KMS-11 (cell line): Measurements from ENCODE around the gene PSMD5.

Experiments used
- H2AFZ ChIP-seq: fragments of 200-600 bp; sonication (generic); 2 replicates; pipeline ENCODE4 v1.6.1; 2016; ENCODE audit warnings: antibody characterized with exemption, mixed run types, low read depth
- H3K27ac ChIP-seq: fragments of 200-600 bp; sonication (generic); 2 replicates; pipeline ENCODE4 v1.6.1; 2016; ENCODE audit warnings: mild to moderate bottlenecking, mixed run types
- H3K27me3 ChIP-seq: fragments of 200-600 bp; sonication (generic); 2 replicates; pipeline ENCODE4 v1.6.1; 2017; ENCODE audit warnings: mild to moderate bottlenecking, low read depth, mixed run types, moderate library complexity; ENCODE audit not compliant: insufficient read depth
- H3K36me3 ChIP-seq: fragments of 200-600 bp; sonication (generic); 2 replicates; pipeline ENCODE4 v1.6.1; 2017; ENCODE audit warnings: mild to moderate bottlenecking, mixed run types; ENCODE audit not compliant: insufficient read depth
- H3K4me1 ChIP-seq: fragments of 200-600 bp; sonication (generic); 2 replicates; pipeline ENCODE4 v1.6.1; 2016; ENCODE audit warnings: mild to moderate bottlenecking, low read depth, mixed run types; ENCODE audit not compliant: poor library complexity, severe bottlenecking
- H3K4me2 ChIP-seq: fragments of 200-600 bp; sonication (generic); 2 replicates; pipeline ENCODE4 v1.7.0; 2016; ENCODE audit warnings: mild to moderate bottlenecking, mixed run types
- H3K4me3 ChIP-seq: fragments of 200-600 bp; sonication (generic); IDR thresholded peaks from 2 replicates; pipeline ENCODE4 v1.6.1; 2017; ENCODE audit warnings: low read depth, low read length, mixed read lengths; ENCODE audit not compliant: insufficient read depth
- H3K79me2 ChIP-seq: fragments of 200-600 bp; sonication (generic); 2 replicates; pipeline ENCODE4 v1.6.1; 2016; ENCODE audit warnings: low read depth, mixed run types; ENCODE audit not compliant: insufficient read depth
- H3K9ac ChIP-seq: fragments of 200-600 bp; sonication (generic); 2 replicates; pipeline ENCODE4 v1.6.1; 2016; ENCODE audit warnings: mild to moderate bottlenecking, mixed run types
- H4K20me1 ChIP-seq: fragments of 200-600 bp; sonication (generic); 2 replicates; pipeline ENCODE4 v1.6.1; 2016; ENCODE audit warnings: mild to moderate bottlenecking, mixed run types; ENCODE audit not compliant: insufficient read depth
- CTCF ChIP-seq: fragments of 200-600 bp; sonication (generic); conservative IDR thresholded peaks from 2 replicates; pipeline ENCODE4 v1.6.1; 2017; ENCODE audit warnings: low read depth, mild to moderate bottlenecking, antibody characterized with exemption, low read length, moderate library complexity, mixed read lengths

The PSMD5 gene

DNA sequence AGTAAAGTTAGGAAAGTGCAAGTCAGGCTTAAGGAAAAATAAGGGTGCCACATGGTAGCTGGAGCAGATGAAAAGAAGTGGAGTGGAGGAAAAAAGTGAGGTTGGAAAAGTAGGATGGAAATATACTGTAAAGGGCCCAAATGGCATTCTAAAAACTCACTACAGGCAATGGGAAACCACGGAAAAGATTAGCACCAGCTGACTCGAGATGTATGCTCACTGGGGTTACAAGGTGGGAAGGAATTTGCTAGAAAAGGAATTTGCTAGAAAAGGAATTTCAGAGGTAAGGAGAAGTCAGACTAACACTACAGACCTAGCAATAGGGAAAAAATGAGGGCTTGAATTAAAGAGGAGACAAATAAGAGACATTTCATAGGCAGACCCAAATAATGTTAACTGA is 3.6 kb downstream of the PSMD5 start:
- Histone ChIP-seq H3K9ac (no peak overlapping the region), H3K4me2 (no peak overlapping the region), H3K79me2 (peaks cover 36% of the 10 kb centered on the region)

DNA sequence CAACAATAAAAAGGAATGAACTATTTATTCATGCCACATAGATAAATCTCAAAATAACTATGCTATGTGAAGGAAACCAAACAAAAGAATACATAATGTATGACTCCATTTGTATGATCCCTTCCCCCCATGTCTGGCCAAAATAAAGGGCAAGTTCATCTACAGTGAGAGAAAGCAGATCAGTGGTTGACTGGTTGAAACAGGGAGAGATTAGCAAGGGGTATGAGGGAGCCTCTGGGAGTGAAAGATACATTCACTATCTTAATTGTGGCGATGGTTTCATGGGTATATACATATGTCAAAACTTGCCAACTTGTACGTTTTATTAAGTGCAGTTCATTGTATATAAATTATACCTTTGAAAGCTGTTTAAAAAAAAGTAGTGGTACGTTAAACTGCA is 4.8 kb downstream of the PSMD5 start:
- Histone ChIP-seq H3K4me2 (no peak overlapping the region), H2AFZ (no peak overlapping the region), H3K4me1 (peaks cover 11% of the 10 kb centered on the region), H3K36me3 (0 out of 2 replicates have a peak, but pooled peaks cover 4% of the 10 kb centered on the region), H3K9ac (no peak overlapping the region), H3K4me3 (no peak overlapping the region), H3K79me2 (peaks cover 29% of the 10 kb centered on the region), H4K20me1 (no peaks in the 10 kb centered on the region), H3K27ac (no peak overlapping the region), H3K27me3 (no peaks in the 10 kb centered on the region)
- no peak for TF ChIP-seq CTCF

More for the DNA sequence above, 3.6 kb downstream of the PSMD5 start:
- Histone ChIP-seq H4K20me1 (no peaks in the 10 kb centered on the region), H2AFZ (no peak overlapping the region), H3K27me3 (no peaks in the 10 kb centered on the region), H3K36me3 (0 out of 2 replicates have a peak, but pooled peaks cover 4% of the 10 kb centered on the region), H3K4me1 (peaks cover 11% of the 10 kb centered on the region), H3K4me3 (no peak overlapping the region), H3K27ac (no peak overlapping the region)
- no peak for TF ChIP-seq CTCF

GRCh38 chr9:120833325-120833724 is 9.4 kb downstream of the PSMD5 start:
- Histone ChIP-seq H3K79me2 (peaks cover 8% of the 10 kb centered on the region; the same call in 1 of the 2 replicates), H3K27me3 (no peaks in the 10 kb centered on the region), H3K27ac (no peak overlapping the region), H4K20me1 (no peaks in the 10 kb centered on the region), H2AFZ (no peak overlapping the region), H3K4me3 (no peak overlapping the region), H3K4me1 (peaks cover under 1% of the 10 kb centered on the region), H3K9ac (no peak overlapping the region), H3K4me2 (no peak overlapping the region), H3K36me3 (0 out of 2 replicates have a peak, but pooled peaks cover 4% of the 10 kb centered on the region)
- TF ChIP-seq CTCF = no peak

- H2AFZ ChIP-seq = no peak overlapping the region
- no peaks in the 10 kb centered on the region for H3K4me1 ChIP-seq
- no peak for TF ChIP-seq CTCF
- H3K27ac ChIP-seq = no peak overlapping the region
- H3K36me3 ChIP-seq = 0 out of 2 replicates have a peak, but pooled peaks cover 4% of the 10 kb centered on the region
- H4K20me1 ChIP-seq = no peaks in the 10 kb centered on the region
- no peak overlapping the region for H3K4me2 ChIP-seq
- peaks cover 3% of the 10 kb centered on the region; the same call in 1 of the 2 replicates for H3K79me2 ChIP-seq
- no peak overlapping the region for H3K9ac ChIP-seq
- no peak overlapping the region for H3K4me3 ChIP-seq
- H3K27me3 ChIP-seq = no peaks in the 10 kb centered on the region
Observed at GRCh38 chr9:120832807-120833206, 9.9 kb downstream of the PSMD5 start.
